ENCODE measurements around the gene UBTD1. TPM values are rescaled to one million over a fixed set of nuclear protein-coding genes. Genes with fewer than 3 reads are reported as not detected.

The UBTD1 gene
- total and polyA plus RNA-seq, 10 of the 15 experiments (the other 5 are each of a cell fraction or from before 2014, with no cell fraction given): 0.04 to 1.5 (median 1.2) TPM; not detected in 1

DNA sequence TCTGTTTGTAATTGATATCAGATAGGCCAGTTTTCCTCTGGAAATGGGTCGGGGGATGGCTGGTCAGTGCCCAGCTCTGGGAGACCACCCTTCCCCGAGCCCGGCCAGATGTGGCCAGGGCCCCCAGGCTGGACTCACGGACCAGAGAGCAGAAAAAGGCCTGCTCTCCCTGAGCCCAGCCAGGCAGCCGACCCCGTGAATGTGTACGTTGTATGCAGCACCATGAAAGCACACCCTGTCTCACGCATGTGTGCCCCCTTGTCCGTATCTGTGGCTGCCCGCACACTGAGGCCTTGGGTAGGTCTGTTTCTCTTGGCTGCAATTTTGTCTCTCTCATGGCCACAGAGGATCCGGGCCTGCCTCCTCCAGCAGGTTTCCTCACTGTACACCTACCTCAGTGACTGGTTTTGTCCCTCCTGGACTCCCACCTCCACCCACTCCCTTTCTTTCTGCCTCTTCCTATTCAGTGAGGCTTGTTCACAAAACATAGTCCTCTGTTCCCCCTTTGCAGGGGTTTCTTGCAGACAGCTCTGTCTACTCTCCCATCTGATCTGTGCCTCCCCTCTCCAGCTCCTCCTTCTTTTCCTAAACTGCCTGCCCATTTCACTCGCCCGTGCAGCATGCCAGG lies 50.2 kb downstream of the UBTD1 start:
- no TSS peak for BruUV-seq (replicated peaks)
- Histone ChIP-seq H3K27ac (ENCODE audit: control insufficient read depth, insufficient read depth) (no peak overlapping the region), H4K20me1 (ENCODE audit: control insufficient read depth, insufficient read depth) (no peaks in the 10 kb centered on the region), H3K36me3 (ENCODE audit: control insufficient read depth in 2 of 2, insufficient read depth in 2 of 2, low read length in 1 of 2) (no peaks in the 10 kb centered on the region), H2AFZ (ENCODE audit: control insufficient read depth, low read depth, low read length) (no peak overlapping the region), H3K4me2 (ENCODE audit: control insufficient read depth, insufficient read depth) (no peak overlapping the region), H3K4me1 (ENCODE audit: control insufficient read depth, insufficient read depth, low read length) (peaks cover 11% of the 10 kb centered on the region), H3K9ac (ENCODE audit: control insufficient read depth, insufficient read depth, low read length) (no peak overlapping the region), H3K4me3 (no peak overlapping the region), H3K27me3 (replicated peaks in 1 of 2; ENCODE audit: control insufficient read depth in 2 of 2, insufficient read depth in 2 of 2, low read length in 1 of 2) (no peaks in the 10 kb centered on the region), H3K79me2 (ENCODE audit: control insufficient read depth, insufficient read depth, low read length) (no peaks in the 10 kb centered on the region), H3K9me3 (replicated peaks; ENCODE audit: control insufficient read depth, insufficient read depth, low read length) (no peaks in the 10 kb centered on the region)
- FAIRE-seq: no peak
- ChIA-PET RAD21 (ENCODE audit: unreplicated experiment) (no interaction called here), SMC1A (ENCODE audit: uncharacterized antibody, unreplicated experiment) (no interaction called here), POLR2A (interaction anchor here (0.6 kb wide), 1 partner anchor 47 kb away, joined by 6 read pairs; no protein-coding TSS in a partner anchor), CTCF (interaction anchor here (0.8 to 0.9 kb wide), 2 partner anchors 15 to 24 kb away, joined by 3 to 4 read pairs; partner anchors contain the start of gene ANKRD2)
- WGBS (ENCODE audit: insufficient coverage, insufficient replicate concordance, low lambda C conversion rate, missing lambda C conversion rate): 71% methylated on average over 13 of the region's 13 CpGs
- in situ Hi-C loops (cut with MboI): no loop called here
- ATAC-seq: no peak
- intact Hi-C loops (cut with micrococcal nuclease; ENCODE audit: unreplicated experiment): no loop called here
- no peak for DNase-seq (ENCODE audit: low read depth, low spot score)
- no peak for TF ChIP-seq STAT1 (conservative IDR thresholded peaks at IDR 0.05)
- no peak for TF ChIP-seq EZH2 (IDR thresholded peaks at IDR 0.05; ENCODE audit: borderline replicate concordance, control insufficient read depth, low read depth, low read length)
- no peak for TF ChIP-seq TCF7 (IDR thresholded peaks at IDR 0.05; ENCODE audit: borderline replicate concordance)
- TF ChIP-seq USF1 (IDR thresholded peaks at IDR 0.05; ENCODE audit: borderline replicate concordance, extremely low read length, insufficient read depth, low read depth, low read length): no peak
- TF ChIP-seq SIX5 (IDR thresholded peaks at IDR 0.05; ENCODE audit: low read depth, low read length, severe bottlenecking): no peak
- no peak for TF ChIP-seq HSF1 (IDR thresholded peaks at IDR 0.05; ENCODE audit: low read depth, low read length)
- TF ChIP-seq CHD2 (IDR thresholded peaks at IDR 0.05; ENCODE audit: borderline replicate concordance, low read depth, low read length): no peak
- no peak for TF ChIP-seq RUNX3 (IDR thresholded peaks at IDR 0.05; ENCODE audit: low read length)
- no peak for TF ChIP-seq IKZF1 (conservative IDR thresholded peaks at IDR 0.05)
- TF ChIP-seq RBBP5 (conservative IDR thresholded peaks at IDR 0.05): no peak
- no peak for TF ChIP-seq RB1 (IDR thresholded peaks at IDR 0.05; ENCODE audit: borderline replicate concordance)

Data from GM12878 (cell line).